ENCODE measurements around the gene CCR7. TPM values are rescaled to one million over a fixed set of nuclear protein-coding genes. Genes with fewer than 3 reads are reported as not detected.

The CCR7 gene
- total and polyA plus RNA-seq, 2 of the 8 experiments (the other 6 are each of a cell fraction or from before 2014, with no cell fraction given), result 0.12 to 0.17 TPM

DNA sequence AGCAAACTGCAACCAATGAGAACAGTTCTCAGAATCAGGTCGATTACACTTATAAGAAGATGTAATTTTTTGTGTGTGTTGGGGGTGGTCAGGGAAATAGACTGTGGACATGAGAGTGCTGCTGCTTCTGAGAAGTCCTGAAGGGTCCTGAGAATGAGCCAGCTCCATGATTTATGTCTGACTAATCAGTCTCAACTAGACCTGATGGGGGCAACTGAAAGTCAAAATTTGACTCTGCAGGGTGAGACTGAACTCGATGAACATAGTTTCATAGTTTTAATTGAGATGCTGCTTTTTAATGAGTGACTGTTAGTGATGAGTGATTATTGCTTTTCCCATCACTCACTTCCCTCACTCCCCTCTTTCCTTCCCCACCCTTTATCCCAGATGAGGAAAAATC is 45.1 kb upstream of the CCR7 start (continued):
- TF ChIP-seq SAP30 (IDR thresholded peaks at IDR 0.05; ENCODE audit: insufficient read depth, insufficient replicate concordance, low read length) (no peak), ATF3 (IDR thresholded peaks at IDR 0.05; ENCODE audit: insufficient read depth, low read depth, low read length) (no peak), TCF12 (IDR thresholded peaks at IDR 0.05; ENCODE audit: low read depth, low read length) (no peak)
